NCI-H2196 treated with DMSO at 0.1 percent for 48 hours (cell line): Measurements from ENCODE around the gene TNRC6B.
A peak's percentile ranks its signal among the peaks of the same experiment; 100 is the strongest.
"Not testable (repeated sequence)": the region's sequence is repeated elsewhere in the genome, so short reads cannot be mapped to it uniquely, and the experiment has no call there.

Source experiments
- DNase-seq: peaks from one replicate; lab custom pipeline; 2025; ENCODE audit not compliant: unreplicated experiment; lab: John Stamatoyannopoulos, UW

Gene TNRC6B

GRCh38 chr22:40177738-40178416 is at the start of gene TNRC6B:
TNRC6B (plus strand) TSS chr22:40177925; CDS start chr22:40178136, 211 bp downstream.
- DNase-seq: peak; percentile 96

GRCh38 chr22:40128989-40129388 is 48.7 kb upstream of the TNRC6B start:
- DNase-seq: no peak

GRCh38 chr22:40137132-40137531 is 40.6 kb upstream of the TNRC6B start:
- no peak for DNase-seq

GRCh38 chr22:40138866-40139265 is 38.9 kb upstream of the TNRC6B start:
- no peak for DNase-seq

- no peak for DNase-seq
Measured at GRCh38 chr22:40147388-40148176, 30.1 kb upstream of the TNRC6B start.

GRCh38 chr22:40153192-40153591 is 24.5 kb upstream of the TNRC6B start:
- no peak for DNase-seq

- no peak for DNase-seq
Measured at GRCh38 chr22:40153705-40154104, 24.0 kb upstream of the TNRC6B start.

GRCh38 chr22:40156001-40156516 is 21.7 kb upstream of the TNRC6B start:
- peak; percentile 91 for DNase-seq

GRCh38 chr22:40156682-40157081 is 21.0 kb upstream of the TNRC6B start:
- not testable (repeated sequence) for DNase-seq

- no peak for DNase-seq
Measured at GRCh38 chr22:40157330-40157945, 20.3 kb upstream of the TNRC6B start.

GRCh38 chr22:40161194-40161593 is 16.5 kb upstream of the TNRC6B start:
- no peak for DNase-seq

- not testable (repeated sequence) for DNase-seq
Measured at GRCh38 chr22:40165537-40165936, 12.2 kb upstream of the TNRC6B start.

GRCh38 chr22:40175611-40176244 is 2.0 kb upstream of the TNRC6B start:
- no peak for DNase-seq

GRCh38 chr22:40176921-40177737 is 596 bp upstream of the TNRC6B start:
- peak; percentile 46 for DNase-seq

- no peak for DNase-seq
Measured at GRCh38 chr22:40178417-40179409, 988 bp downstream of the TNRC6B start.

GRCh38 chr22:40179526-40179925 is 1.8 kb downstream of the TNRC6B start:
- DNase-seq: no peak

- DNase-seq: no peak
Measured at GRCh38 chr22:40180403-40180802, 2.7 kb downstream of the TNRC6B start.

- DNase-seq: no peak
Measured at GRCh38 chr22:40181323-40181722, 3.6 kb downstream of the TNRC6B start.

- no peak for DNase-seq
Measured at GRCh38 chr22:40182231-40182835, 4.6 kb downstream of the TNRC6B start.
